HepG2 (cell line): ENCODE measurements around the gene CASP4. TPM values are rescaled to one million over a fixed set of nuclear protein-coding genes. Genes with fewer than 3 reads are reported as not detected.

Experiments used
- DMAP1 ChIP-seq: IDR thresholded peaks from 2 replicates; pipeline ENCODE4 v1.6.1; 2016
- EP300 ChIP-seq, 3 experiments: sonication (generic) in 1 of 3; formaldehyde crosslinking in 1 of 3; IDR thresholded peaks; 2 replicates each; pipeline versions ENCODE4 v1.5.1 to v1.6.1; 2011 to 2020; ENCODE audit warnings: low read depth in 2 of 3, low read length in 2 of 3, borderline replicate concordance in 1 of 3, improper control_type of control experiment in 1 of 3, mild to moderate bottlenecking in 1 of 3, missing genetic modification reagents in 1 of 3, moderate library complexity in 1 of 3
- KDM4B ChIP-seq: sonication (generic); formaldehyde crosslinking; IDR thresholded peaks from 2 replicates; pipeline ENCODE4 v1.4.0; 2020; ENCODE audit warnings: missing genetic modification reagents
- MAX ChIP-seq: IDR thresholded peaks from 2 replicates; pipeline ENCODE4 v1.6.1; 2012; ENCODE audit warnings: inconsistent platforms
- SALL1 ChIP-seq: sonication (generic); formaldehyde crosslinking; IDR thresholded peaks from 2 replicates; pipeline ENCODE4 v1.8.0; 2022; ENCODE audit warnings: mild to moderate bottlenecking, missing genetic modification reagents
- SIX1 ChIP-seq: sonication (generic); formaldehyde crosslinking; IDR thresholded peaks from 2 replicates; pipeline ENCODE4 v1.4.0; 2020; ENCODE audit warnings: missing genetic modification reagents, borderline replicate concordance
- SP4 ChIP-seq: sonication (generic); formaldehyde crosslinking; IDR thresholded peaks from 2 replicates; pipeline ENCODE4 v1.8.1; 2023; ENCODE audit warnings: mild to moderate bottlenecking, missing genetic modification reagents
- TCF7 ChIP-seq: sonication (generic); IDR thresholded peaks from 2 replicates; pipeline ENCODE4 v1.6.1; 2016; ENCODE audit warnings: antibody characterized with exemption, low read depth
- ZC3H4 ChIP-seq: sonication (generic); formaldehyde crosslinking; IDR thresholded peaks from 2 replicates; pipeline ENCODE4 v1.4.0; 2020; ENCODE audit warnings: missing genetic modification reagents, borderline replicate concordance
- ZKSCAN8 ChIP-seq: IDR thresholded peaks from 2 replicates; pipeline ENCODE4 v1.6.1; 2016; ENCODE audit warnings: borderline replicate concordance, missing genetic modification reagents, missing compliant biosample characterization
- ZNF383 ChIP-seq: sonication (generic); formaldehyde crosslinking; IDR thresholded peaks from 2 replicates; pipeline ENCODE4 v1.4.0; 2020; ENCODE audit warnings: missing genetic modification reagents, mild to moderate bottlenecking, borderline replicate concordance
- ZNF614 ChIP-seq: IDR thresholded peaks from 2 replicates; pipeline ENCODE4 v1.6.1; 2018; ENCODE audit warnings: missing biosample characterization, missing genetic modification reagents, inconsistent platforms, borderline replicate concordance
- ZNF792 ChIP-seq: IDR thresholded peaks from 2 replicates; pipeline ENCODE4 v1.6.1; 2016
- ZXDC ChIP-seq: sonication (generic); formaldehyde crosslinking; IDR thresholded peaks from 2 replicates; pipeline ENCODE4 v1.5.0; 2020; ENCODE audit warnings: mild to moderate bottlenecking, missing genetic modification reagents
- polyA plus RNA-seq, 8 experiments: library from polyadenylated mRNA; depleted of rRNA in 3 of 8; stranded (reverse) in 7 of 8; unstranded in 1 of 8; fragments of >200 nt; fragmentation: Illumina TruSeq in 4 of 8; extraction: Trizol in 4 of 8; gene quantifications; 2 replicates each; pipeline versions ENCODE4 v1.2.1 to v1.2.3, GENCODE V29; 2011 to 2016; ENCODE audit warnings: low read depth in 4 of 8, missing spikeins in 1 of 8, mixed read lengths in 1 of 8; ENCODE audit not compliant: insufficient read depth in 1 of 8
- total RNA-seq, 5 experiments: library from RNA; depleted of rRNA; stranded (reverse); fragments of >200 nt; fragmentation: Illumina TruSeq; extraction: Trizol; gene quantifications; 2 replicates each; pipeline ENCODE4 v1.2.3, GENCODE V29; 2016; ENCODE audit warnings: low read depth in 1 of 5
- TF ChIP-seq, protein P1 (sequence below): IDR thresholded peaks from 2 replicates; pipeline ENCODE4 v1.6.1; 2016; ENCODE audit warnings: mild to moderate bottlenecking
- TF ChIP-seq, protein P2 (sequence below): sonication (generic); formaldehyde crosslinking; IDR thresholded peaks from 2 replicates; pipeline ENCODE4 v1.4.0; 2020; ENCODE audit warnings: mild to moderate bottlenecking, missing genetic modification reagents

CASP4 gene
- total and polyA plus RNA-seq, 2 of the 13 experiments (the other 11 are each of a cell fraction or from before 2014, with no cell fraction given), result 56.4 to 69.8 TPM

DNA sequence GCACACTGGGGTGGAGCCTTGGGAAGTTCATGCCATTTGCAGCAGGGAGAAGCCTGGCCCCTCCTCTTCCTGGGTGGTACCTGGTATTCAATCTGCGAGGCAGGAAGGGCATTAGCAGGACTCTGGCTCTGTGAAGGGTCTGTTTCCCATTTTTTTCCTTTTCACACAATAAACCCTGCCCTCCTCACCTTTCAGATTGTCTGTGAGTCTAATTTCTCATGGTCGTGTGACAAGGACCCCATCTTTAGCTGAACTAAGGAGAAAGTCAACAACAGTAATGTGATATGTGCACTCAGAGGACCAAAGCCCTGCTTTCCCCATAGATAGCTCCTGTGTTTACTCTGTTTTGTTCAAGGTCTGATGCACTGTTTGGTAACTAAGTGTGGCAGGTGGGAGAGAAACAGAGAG, 26.6 kb upstream of the CASP4 start (continued):
- TF ChIP-seq SALL1 (CRISPR knock-in tag) (peak; percentile 89), ZC3H4 (no peak), EP300 (IDR thresholded peaks at IDR 0.05; ENCODE audit: low read depth in 2 of 2, low read length in 2 of 2) (peak; percentile 45 to 71; a peak in 2 of 4 replicates), EP300 (CRISPR knock-in tag; IDR thresholded peaks at IDR 0.05; ENCODE audit: borderline replicate concordance) (no peak), ZKSCAN8 (CRISPR knock-in tag) (peak; percentile 32; the same call in 1 of the 2 replicates), SP4 (peak; percentile 32; the same call in 1 of the 2 replicates), ZNF614 (no peak), ZNF383 (CRISPR knock-in tag) (no peak), KDM4B (CRISPR knock-in tag) (no peak), ZNF792 (peak; percentile 58; the same call in 1 of the 2 replicates), SIX1 (CRISPR knock-in tag) (peak; percentile 98), ZXDC (CRISPR knock-in tag) (no peak), TCF7 (peak; percentile 46; the same call in 1 of the 2 replicates), MAX (peak; percentile 25; the same call in 1 of the 2 replicates), DMAP1 (CRISPR knock-in tag) (peak; percentile 52; the same call in 1 of the 2 replicates)
- TF ChIP-seq, protein P1, sequence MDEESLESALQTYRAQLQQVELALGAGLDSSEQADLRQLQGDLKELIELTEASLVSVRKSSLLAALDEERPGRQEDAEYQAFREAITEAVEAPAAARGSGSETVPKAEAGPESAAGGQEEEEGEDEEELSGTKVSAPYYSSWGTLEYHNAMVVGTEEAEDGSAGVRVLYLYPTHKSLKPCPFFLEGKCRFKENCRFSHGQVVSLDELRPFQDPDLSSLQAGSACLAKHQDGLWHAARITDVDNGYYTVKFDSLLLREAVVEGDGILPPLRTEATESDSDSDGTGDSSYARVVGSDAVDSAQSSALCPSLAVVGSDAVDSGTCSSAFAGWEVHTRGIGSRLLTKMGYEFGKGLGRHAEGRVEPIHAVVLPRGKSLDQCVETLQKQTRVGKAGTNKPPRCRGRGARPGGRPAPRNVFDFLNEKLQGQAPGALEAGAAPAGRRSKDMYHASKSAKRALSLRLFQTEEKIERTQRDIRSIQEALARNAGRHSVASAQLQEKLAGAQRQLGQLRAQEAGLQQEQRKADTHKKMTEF, result peak; percentile 74
- TF ChIP-seq, protein P2, sequence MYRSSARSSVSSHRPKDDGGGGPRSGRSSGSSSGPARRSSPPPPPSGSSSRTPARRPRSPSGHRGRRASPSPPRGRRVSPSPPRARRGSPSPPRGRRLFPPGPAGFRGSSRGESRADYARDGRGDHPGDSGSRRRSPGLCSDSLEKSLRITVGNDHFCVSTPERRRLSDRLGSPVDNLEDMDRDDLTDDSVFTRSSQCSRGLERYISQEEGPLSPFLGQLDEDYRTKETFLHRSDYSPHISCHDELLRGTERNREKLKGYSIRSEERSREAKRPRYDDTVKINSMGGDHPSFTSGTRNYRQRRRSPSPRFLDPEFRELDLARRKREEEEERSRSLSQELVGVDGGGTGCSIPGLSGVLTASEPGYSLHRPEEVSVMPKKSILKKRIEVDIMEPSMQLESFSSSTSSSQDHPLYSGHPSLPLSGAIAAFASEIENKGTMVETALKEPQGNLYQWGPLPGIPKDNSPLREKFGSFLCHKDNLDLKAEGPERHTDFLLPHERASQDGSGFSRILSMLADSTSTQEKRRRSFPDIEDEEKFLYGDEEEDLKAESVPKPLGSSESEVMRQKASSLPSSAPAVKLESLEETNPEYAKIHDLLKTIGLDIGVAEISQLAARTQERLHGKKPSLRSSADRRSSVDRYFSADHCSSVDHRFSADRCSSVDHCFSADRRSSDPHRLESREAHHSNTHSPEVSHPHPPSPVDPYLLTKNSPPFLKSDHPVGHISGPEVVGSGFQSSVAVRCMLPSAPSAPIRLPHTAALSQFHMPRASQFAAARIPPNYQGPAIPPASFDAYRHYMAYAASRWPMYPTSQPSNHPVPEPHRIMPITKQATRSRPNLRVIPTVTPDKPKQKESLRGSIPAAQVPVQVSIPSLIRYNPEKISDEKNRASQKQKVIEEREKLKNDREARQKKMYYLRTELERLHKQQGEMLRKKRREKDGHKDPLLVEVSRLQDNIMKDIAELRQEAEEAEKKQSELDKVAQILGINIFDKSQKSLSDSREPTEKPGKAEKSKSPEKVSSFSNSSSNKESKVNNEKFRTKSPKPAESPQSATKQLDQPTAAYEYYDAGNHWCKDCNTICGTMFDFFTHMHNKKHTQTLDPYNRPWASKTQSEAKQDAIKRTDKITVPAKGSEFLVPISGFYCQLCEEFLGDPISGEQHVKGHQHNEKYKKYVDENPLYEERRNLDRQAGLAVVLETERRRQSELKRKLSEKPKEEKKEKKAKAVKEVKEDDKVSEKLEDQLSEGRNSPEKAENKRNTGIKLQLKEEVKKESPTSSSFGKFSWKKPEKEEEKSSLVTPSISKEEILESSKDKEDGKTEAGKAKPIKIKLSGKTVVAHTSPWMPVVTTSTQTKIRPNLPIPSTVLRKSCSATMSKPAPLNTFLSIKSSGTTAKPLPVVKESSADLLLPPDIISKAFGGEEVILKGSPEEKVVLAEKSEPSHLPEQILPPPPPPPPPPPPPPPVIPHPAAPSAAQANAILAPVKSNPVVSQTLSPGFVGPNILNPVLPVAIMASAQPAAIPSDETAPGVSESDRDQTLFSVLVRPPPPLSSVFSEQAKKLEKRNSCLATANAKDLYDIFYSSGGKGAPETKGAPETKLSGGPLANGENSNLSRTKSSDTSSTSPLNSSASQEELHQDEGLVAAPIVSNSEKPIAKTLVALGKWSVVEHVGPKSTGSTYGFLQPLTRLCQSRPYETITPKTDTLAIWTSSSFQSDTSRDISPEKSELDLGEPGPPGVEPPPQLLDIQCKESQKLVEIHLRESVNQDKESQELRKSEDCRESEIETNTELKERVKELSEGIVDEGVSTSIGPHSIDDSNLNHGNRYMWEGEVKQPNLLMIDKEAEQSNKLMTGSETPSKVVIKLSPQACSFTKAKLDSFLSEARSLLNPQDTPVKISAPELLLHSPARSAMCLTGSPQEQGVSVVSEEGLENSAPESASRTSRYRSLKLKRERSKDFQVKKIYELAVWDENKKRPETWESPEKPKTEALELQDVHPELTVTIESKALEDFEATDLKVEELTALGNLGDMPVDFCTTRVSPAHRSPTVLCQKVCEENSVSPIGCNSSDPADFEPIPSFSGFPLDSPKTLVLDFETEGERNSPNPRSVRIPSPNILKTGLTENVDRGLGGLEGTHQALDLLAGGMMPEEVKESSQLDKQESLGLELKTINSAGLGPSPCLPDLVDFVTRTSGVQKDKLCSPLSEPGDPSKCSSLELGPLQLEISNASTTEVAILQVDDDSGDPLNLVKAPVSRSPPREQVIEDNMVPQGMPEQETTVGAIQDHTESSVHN (CRISPR knock-in tag), result no peak
